SK-N-SH treated with all-trans-retinoic acid at 6 μM for 48 hours (cell line): ENCODE results near the gene GPER1.

ENCODE experiments used
- ARNTL ChIP-seq: fragments of 450-650 bp; formaldehyde crosslinking; IDR thresholded peaks from 2 replicates; pipeline ENCODE4 v1.5.0; 2020; ENCODE audit warnings: low read depth, mild to moderate bottlenecking, moderate library complexity, borderline replicate concordance
- BACH2 ChIP-seq: fragments of 250-450 bp; sonication (Bioruptor Pico); IDR thresholded peaks from 2 replicates; pipeline ENCODE4 v1.9.0; 2021; ENCODE audit warnings: mild to moderate bottlenecking, borderline replicate concordance
- CSDC2 ChIP-seq: fragments of 250-450 bp; sonication (Bioruptor Pico); IDR thresholded peaks from 2 replicates; pipeline ENCODE4 v1.5.0; 2020; ENCODE audit warnings: mild to moderate bottlenecking, moderate library complexity
- CSRNP3 ChIP-seq: fragments of 250-450 bp; sonication (Bioruptor Pico); IDR thresholded peaks from 2 replicates; pipeline ENCODE4 v1.5.1; 2021; ENCODE audit warnings: mild to moderate bottlenecking, moderate library complexity
- GLIS3 ChIP-seq: fragments of 250-450 bp; sonication (Bioruptor Pico); IDR thresholded peaks from 2 replicates; pipeline ENCODE4 v1.5.0; 2020; ENCODE audit warnings: mild to moderate bottlenecking, moderate library complexity
- OSR1 ChIP-seq: fragments of 250-450 bp; sonication (Bioruptor Pico); IDR thresholded peaks from 2 replicates; pipeline ENCODE4 v1.8.0; 2022; ENCODE audit warnings: moderate library complexity, mild to moderate bottlenecking, inconsistent platforms
- POU6F1 ChIP-seq: fragments of 250-450 bp; sonication (Bioruptor Pico); IDR thresholded peaks from 2 replicates; pipeline ENCODE4 v1.8.0; 2021; ENCODE audit warnings: low read depth, mild to moderate bottlenecking, moderate library complexity, borderline replicate concordance
- RARB ChIP-seq: fragments of 250-450 bp; sonication (Bioruptor Pico); IDR thresholded peaks from 2 replicates; pipeline ENCODE4 v1.8.0; 2021; ENCODE audit warnings: mild to moderate bottlenecking, moderate library complexity
- TCF4 ChIP-seq: fragments of 250-450 bp; sonication (Bioruptor Pico); IDR thresholded peaks from 2 replicates; pipeline ENCODE4 v1.8.0; 2021; ENCODE audit warnings: mild to moderate bottlenecking, moderate library complexity, borderline replicate concordance
- TSHZ2 ChIP-seq: fragments of 250-450 bp; sonication (Bioruptor Pico); IDR thresholded peaks from 2 replicates; pipeline ENCODE4 v1.5.0; 2020; ENCODE audit warnings: mild to moderate bottlenecking, moderate library complexity
- ZC3H10 ChIP-seq: fragments of 250-450 bp; sonication (Bioruptor Pico); IDR thresholded peaks from 2 replicates; pipeline ENCODE4 v1.5.1; 2021; ENCODE audit warnings: mild to moderate bottlenecking, moderate library complexity
- ZFP30 ChIP-seq: fragments of 450-650 bp; formaldehyde crosslinking; IDR thresholded peaks from 2 replicates; pipeline ENCODE4 v1.5.0; 2022; ENCODE audit warnings: mild to moderate bottlenecking, moderate library complexity
- ZNF70 ChIP-seq: fragments of 450-650 bp; formaldehyde crosslinking; IDR thresholded peaks from 2 replicates; pipeline ENCODE4 v1.5.0; 2020; ENCODE audit warnings: mild to moderate bottlenecking, moderate library complexity
- ZNF8 ChIP-seq: fragments of 450-650 bp; formaldehyde crosslinking; IDR thresholded peaks from 2 replicates; pipeline ENCODE4 v1.5.0; 2020; ENCODE audit warnings: mild to moderate bottlenecking, moderate library complexity

DNA sequence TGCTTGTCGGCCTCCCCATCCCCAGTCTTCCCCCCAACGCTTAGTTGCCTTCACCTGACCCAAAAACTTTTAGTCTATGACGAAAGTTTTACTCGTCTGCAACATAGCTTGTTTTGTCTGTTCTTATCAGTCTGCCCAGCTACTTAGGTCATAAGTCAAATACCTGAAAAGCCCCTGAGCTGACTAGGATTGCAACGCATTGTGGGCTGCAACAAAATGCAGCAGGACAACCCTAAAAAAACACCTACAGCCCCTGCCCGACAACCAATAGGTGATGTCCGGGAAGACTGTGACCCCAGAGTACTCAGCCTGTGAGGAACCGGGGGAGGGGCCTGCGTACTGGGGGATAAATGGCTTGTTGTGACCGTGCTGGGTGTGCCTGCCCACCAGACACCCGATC, 19.3 kb upstream of the GPER1 start:
- TF ChIP-seq GLIS3 (CRISPR knock-in tag) (no peak), ZC3H10 (CRISPR knock-in tag) (no peak), ZFP30 (CRISPR knock-in tag) (no peak), OSR1 (CRISPR knock-in tag) (no peak), CSDC2 (no peak), CSRNP3 (CRISPR knock-in tag) (no peak), POU6F1 (CRISPR knock-in tag) (no peak), BACH2 (CRISPR knock-in tag) (no peak), TSHZ2 (CRISPR knock-in tag) (no peak), ARNTL (no peak), RARB (no peak), TCF4 (CRISPR knock-in tag) (no peak), ZNF70 (CRISPR knock-in tag) (no peak), ZNF8 (CRISPR knock-in tag) (no peak)
